ENCODE data around the gene EDC3.

GRCh38 chr15:74642734-74643664, 52.8 kb downstream of the EDC3 start:
- TF ChIP-seq CTCF (IDR thresholded peaks at IDR 0.05) (no peak), POLR2A (IDR thresholded peaks at IDR 0.05) (no peak)

Measured in sigmoid colon (tissue), 3 donors.